ENCODE measurements around the gene CD55. TPM values are rescaled to one million over a fixed set of nuclear protein-coding genes. Genes with fewer than 3 reads are reported as not detected.

The CD55 gene
- total RNA-seq, 1 donor from 2014 or later: 106 TPM

DNA sequence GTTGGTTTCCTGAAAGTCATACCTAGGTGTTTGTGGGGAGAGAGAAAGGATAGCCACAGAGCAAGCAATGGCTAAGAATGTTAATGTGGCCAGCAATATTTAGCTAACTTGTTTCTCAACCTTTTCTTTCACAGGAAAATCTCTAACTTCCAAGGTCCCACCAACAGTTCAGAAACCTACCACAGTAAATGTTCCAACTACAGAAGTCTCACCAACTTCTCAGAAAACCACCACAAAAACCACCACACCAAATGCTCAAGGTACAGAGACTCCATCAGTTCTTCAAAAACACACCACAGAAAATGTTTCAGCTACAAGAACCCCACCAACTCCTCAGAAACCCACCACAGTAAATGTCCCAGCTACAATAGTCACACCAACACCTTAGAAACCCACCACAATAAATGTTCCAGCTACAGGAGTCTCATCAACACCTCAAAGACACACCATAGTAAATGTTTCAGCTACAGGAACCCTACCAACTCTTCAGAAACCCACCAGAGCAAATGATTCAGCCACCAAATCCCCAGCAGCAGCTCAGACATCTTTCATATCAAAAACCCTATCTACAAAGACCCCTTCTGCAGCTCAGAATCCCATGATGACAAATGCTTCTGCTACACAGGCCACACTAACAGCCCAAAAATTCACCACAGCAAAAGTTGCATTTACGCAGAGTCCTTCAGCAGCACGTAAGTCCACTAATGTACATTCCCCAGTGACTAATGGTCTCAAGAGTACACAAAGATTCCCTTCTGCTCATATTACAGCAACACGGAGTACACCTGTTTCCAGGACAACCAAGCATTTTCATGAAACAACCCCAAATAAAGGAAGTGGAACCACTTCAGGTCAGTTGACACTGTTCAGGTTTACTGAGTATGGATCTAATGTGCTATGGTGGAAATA is 15.3 kb downstream of the CD55 start:
- intact Hi-C loops (cut with DNase I): no loop called here
- Histone ChIP-seq H3K36me3 (peaks cover 0 to 35% of the 10 kb centered on the region in 2 donors), H3K9me3 (peaks cover 3% of the 10 kb centered on the region)

DNA sequence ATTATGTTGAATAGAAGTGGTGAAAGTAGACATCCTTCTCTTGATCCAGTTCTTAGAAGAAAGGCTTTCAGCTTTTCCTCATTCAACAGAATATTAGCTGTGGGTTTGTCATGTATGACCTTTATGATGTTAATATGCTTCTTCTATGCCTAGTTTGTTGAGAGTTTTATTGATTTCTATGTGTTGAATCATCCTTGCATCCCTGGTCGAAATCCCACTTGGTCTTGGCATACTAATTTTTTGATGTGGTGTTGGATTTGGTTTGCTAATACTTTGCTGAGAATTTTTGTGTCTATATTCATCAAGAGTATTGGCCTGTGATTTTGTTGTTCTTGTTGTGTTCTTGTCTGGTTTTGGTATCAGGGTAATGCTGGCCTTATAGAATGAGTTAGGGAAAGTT is 20.9 kb downstream of the CD55 start:
- TF ChIP-seq, protein P1, sequence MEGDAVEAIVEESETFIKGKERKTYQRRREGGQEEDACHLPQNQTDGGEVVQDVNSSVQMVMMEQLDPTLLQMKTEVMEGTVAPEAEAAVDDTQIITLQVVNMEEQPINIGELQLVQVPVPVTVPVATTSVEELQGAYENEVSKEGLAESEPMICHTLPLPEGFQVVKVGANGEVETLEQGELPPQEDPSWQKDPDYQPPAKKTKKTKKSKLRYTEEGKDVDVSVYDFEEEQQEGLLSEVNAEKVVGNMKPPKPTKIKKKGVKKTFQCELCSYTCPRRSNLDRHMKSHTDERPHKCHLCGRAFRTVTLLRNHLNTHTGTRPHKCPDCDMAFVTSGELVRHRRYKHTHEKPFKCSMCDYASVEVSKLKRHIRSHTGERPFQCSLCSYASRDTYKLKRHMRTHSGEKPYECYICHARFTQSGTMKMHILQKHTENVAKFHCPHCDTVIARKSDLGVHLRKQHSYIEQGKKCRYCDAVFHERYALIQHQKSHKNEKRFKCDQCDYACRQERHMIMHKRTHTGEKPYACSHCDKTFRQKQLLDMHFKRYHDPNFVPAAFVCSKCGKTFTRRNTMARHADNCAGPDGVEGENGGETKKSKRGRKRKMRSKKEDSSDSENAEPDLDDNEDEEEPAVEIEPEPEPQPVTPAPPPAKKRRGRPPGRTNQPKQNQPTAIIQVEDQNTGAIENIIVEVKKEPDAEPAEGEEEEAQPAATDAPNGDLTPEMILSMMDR (IDR thresholded peaks at IDR 0.05): no peak
- TF ChIP-seq POLR2AphosphoS5 (IDR thresholded peaks at IDR 0.05; ENCODE audit: insufficient read depth in 1 of 2, low read depth in 1 of 2) (no peak), POLR2A (IDR thresholded peaks at IDR 0.05) (no peak)
- Histone ChIP-seq H3K27me3 (no peaks in the 10 kb centered on the region), H3K4me1 (no peaks in the 10 kb centered on the region), H3K9me3 (no peaks in the 10 kb centered on the region), H3K4me3 (no peak overlapping the region), H3K36me3 (peaks cover 0 to 12% of the 10 kb centered on the region in 2 donors), H3K27ac (no peak overlapping the region)
- intact Hi-C loops (cut with DNase I): no loop called here
- DNase-seq (ENCODE audit: extremely low spot score in 2 of 2): no peak

More for the DNA sequence above, 15.3 kb downstream of the CD55 start:
- Histone ChIP-seq H3K27me3 (no peaks in the 10 kb centered on the region), H3K4me1 (no peaks in the 10 kb centered on the region), H3K27ac (no peak overlapping the region), H3K4me3 (no peak overlapping the region)
- DNase-seq (ENCODE audit: extremely low spot score in 2 of 2): no peak
- TF ChIP-seq POLR2AphosphoS5 (IDR thresholded peaks at IDR 0.05; ENCODE audit: insufficient read depth in 1 of 2, low read depth in 1 of 2) (no peak), POLR2A (IDR thresholded peaks at IDR 0.05) (no peak)
- TF ChIP-seq, protein P1 (IDR thresholded peaks at IDR 0.05): no peak

DNA sequence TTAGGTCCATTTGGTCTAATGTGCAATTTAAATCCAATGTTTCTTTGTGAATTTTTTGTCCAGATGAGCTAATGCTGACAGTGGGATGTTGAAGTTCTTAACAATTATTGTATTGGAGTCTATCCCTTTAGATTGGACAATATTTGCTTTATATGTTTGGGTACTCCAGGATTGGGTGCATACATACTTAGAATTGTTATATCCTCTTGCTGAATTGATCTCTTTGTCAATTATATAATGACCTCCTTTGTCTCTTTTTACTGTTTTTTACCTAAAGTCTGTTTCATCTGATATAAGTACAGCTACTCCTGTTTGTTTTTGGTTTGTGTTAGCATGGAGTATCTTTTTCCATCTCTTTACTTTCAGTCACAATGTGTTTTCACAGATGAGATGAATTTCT is 22.2 kb downstream of the CD55 start:
- Histone ChIP-seq H3K9me3 (peaks cover under 1% of the 10 kb centered on the region), H3K4me1 (no peaks in the 10 kb centered on the region), H3K27ac (no peak overlapping the region), H3K4me3 (no peak overlapping the region), H3K36me3 (peaks cover 0 to 25% of the 10 kb centered on the region in 2 donors), H3K27me3 (no peaks in the 10 kb centered on the region)
- TF ChIP-seq, protein P1 (IDR thresholded peaks at IDR 0.05): no peak
- TF ChIP-seq POLR2AphosphoS5 (IDR thresholded peaks at IDR 0.05; ENCODE audit: insufficient read depth in 1 of 2, low read depth in 1 of 2) (no peak), POLR2A (IDR thresholded peaks at IDR 0.05) (no peak)
- DNase-seq (ENCODE audit: extremely low spot score in 2 of 2): no peak
- intact Hi-C loops (cut with DNase I): no loop called here

DNA sequence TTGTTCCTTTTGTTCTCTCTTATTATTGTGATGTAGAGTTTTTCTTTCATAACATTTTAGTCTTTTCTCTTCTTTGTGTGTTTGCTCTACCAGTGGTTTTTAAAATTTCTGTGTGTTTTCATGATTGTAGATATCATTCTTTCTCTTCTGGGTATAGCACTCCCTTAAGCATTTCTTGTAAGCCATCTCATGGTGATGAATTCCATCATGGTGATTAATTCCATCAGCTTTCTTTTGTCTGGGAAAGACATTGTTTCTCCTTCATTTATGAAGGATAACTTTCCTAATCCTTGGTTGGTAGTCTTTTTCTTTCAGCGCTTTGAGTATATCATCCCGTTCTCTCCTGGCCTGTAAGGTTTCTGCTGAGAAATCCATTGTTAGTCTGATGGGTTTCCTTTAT is 22.7 kb downstream of the CD55 start:
- no peak for DNase-seq (ENCODE audit: extremely low spot score in 2 of 2)
- Histone ChIP-seq H3K4me3 (no peak overlapping the region), H3K27ac (no peak overlapping the region), H3K27me3 (no peaks in the 10 kb centered on the region), H3K9me3 (peaks cover 3% of the 10 kb centered on the region), H3K4me1 (no peaks in the 10 kb centered on the region), H3K36me3 (peaks cover 0 to 29% of the 10 kb centered on the region in 2 donors)
- TF ChIP-seq, protein P1 (IDR thresholded peaks at IDR 0.05): no peak
- TF ChIP-seq POLR2A (IDR thresholded peaks at IDR 0.05) (no peak), POLR2AphosphoS5 (IDR thresholded peaks at IDR 0.05; ENCODE audit: insufficient read depth in 1 of 2, low read depth in 1 of 2) (no peak)
- intact Hi-C loops (cut with DNase I): no loop called here

All from vagina (tissue), 2 donors.